Mesothelial cell of epicardium (in vitro differentiated cells): ENCODE results near the gene FTCDNL1. TPM values are rescaled to one million over a fixed set of nuclear protein-coding genes. Genes with fewer than 3 reads are reported as not detected.

Source experiments
- DNase-seq, 2 experiments: peaks; one replicate each; pipeline ENCODE4 v3.0.0; 2021; ENCODE audit warnings: low spot score in 2 of 2; ENCODE audit not compliant: unreplicated experiment in 2 of 2
- H3K27ac Mint-ChIP-seq: 2 replicates; pipeline ENCODE4 v1.8.0; 2021; ENCODE audit warnings: mixed read lengths
- H3K27me3 Mint-ChIP-seq: 2 replicates; pipeline ENCODE4 v1.8.0; 2021; ENCODE audit warnings: low read depth, mixed read lengths
- H3K36me3 Mint-ChIP-seq: 2 replicates; pipeline ENCODE4 v1.8.0; 2021; ENCODE audit warnings: mixed read lengths
- H3K4me1 Mint-ChIP-seq: 2 replicates; pipeline ENCODE4 v1.8.0; 2021; ENCODE audit warnings: mixed read lengths
- H3K4me3 Mint-ChIP-seq: 2 replicates; pipeline ENCODE4 v1.8.0; 2021; ENCODE audit warnings: mild to moderate bottlenecking, moderate library complexity, mixed read lengths
- H3K9me3 Mint-ChIP-seq: 2 replicates; pipeline ENCODE4 v1.8.0; 2021; ENCODE audit warnings: mixed read lengths
- total RNA-seq: library from RNA; stranded (reverse); gene quantifications from 3 replicates; pipeline ENCODE4 v1.2.1, GENCODE V29; 2021
- TF ChIP-seq, protein P1 (sequence below): fragments of 200-600 bp; sonication (generic); IDR thresholded peaks from one replicate; pipeline ENCODE4 v1.5.0; 2021; ENCODE audit warnings: antibody characterized with exemption; ENCODE audit not compliant: unreplicated experiment

Gene FTCDNL1
- total RNA-seq, 1 donor from 2014 or later = 2.1 TPM

DNA sequence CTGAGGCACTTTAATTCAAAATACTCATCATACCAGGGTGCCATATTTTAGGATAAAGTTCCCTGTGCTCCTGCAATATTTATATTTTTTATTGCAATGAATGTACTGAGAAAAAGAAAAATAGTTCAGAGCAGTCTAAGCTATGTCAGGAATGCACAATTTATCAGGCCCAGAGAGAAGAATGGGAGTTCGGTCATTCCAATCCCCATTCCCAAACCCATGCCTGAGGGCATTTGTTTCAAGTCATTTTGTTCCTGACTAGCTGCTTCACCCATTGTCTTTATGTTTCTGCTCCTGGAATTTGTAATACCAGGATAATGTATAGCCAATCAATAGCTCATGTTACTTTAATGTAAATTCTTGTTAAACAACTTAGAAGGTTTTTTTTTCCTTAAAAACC is 24.4 kb upstream of the FTCDNL1 start:
- H3K36me3 Mint-ChIP-seq = peaks cover 6% of the 10 kb centered on the region
- H3K4me3 Mint-ChIP-seq = no peak overlapping the region
- no peak overlapping the region for H3K27ac Mint-ChIP-seq
- H3K4me1 Mint-ChIP-seq = peaks cover 4% of the 10 kb centered on the region
- TF ChIP-seq, protein P1, sequence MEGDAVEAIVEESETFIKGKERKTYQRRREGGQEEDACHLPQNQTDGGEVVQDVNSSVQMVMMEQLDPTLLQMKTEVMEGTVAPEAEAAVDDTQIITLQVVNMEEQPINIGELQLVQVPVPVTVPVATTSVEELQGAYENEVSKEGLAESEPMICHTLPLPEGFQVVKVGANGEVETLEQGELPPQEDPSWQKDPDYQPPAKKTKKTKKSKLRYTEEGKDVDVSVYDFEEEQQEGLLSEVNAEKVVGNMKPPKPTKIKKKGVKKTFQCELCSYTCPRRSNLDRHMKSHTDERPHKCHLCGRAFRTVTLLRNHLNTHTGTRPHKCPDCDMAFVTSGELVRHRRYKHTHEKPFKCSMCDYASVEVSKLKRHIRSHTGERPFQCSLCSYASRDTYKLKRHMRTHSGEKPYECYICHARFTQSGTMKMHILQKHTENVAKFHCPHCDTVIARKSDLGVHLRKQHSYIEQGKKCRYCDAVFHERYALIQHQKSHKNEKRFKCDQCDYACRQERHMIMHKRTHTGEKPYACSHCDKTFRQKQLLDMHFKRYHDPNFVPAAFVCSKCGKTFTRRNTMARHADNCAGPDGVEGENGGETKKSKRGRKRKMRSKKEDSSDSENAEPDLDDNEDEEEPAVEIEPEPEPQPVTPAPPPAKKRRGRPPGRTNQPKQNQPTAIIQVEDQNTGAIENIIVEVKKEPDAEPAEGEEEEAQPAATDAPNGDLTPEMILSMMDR = no peak
- DNase-seq = no peak
- peaks cover 27% of the 10 kb centered on the region for H3K9me3 Mint-ChIP-seq
- H3K27me3 Mint-ChIP-seq = no peaks in the 10 kb centered on the region

DNA sequence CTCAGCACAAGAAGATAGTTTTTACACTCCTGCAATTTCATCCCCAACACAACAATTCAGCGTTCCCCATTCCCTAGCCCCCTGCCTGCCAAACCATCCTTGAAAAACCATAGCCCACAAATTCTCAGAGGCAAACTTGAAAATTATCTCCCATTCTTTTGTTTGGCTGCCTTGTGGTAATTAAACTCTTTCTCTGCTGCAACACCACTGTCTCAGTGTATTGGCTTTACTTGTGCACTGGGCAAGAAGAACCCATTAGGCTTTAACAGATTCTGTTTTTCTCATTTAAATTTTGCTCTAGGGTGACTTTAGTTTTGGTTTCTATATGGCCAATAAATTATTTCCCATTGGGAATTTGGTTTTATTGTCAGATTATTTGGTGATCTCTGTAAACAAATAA is 23.2 kb upstream of the FTCDNL1 start:
- Mint-ChIP-seq H3K27ac (no peak overlapping the region), H3K4me1 (peaks cover 13% of the 10 kb centered on the region), H3K36me3 (peaks cover 6% of the 10 kb centered on the region), H3K9me3 (peaks cover 24% of the 10 kb centered on the region), H3K27me3 (no peaks in the 10 kb centered on the region), H3K4me3 (no peak overlapping the region)
- no peak for DNase-seq
- TF ChIP-seq, protein P1 = no peak

DNA sequence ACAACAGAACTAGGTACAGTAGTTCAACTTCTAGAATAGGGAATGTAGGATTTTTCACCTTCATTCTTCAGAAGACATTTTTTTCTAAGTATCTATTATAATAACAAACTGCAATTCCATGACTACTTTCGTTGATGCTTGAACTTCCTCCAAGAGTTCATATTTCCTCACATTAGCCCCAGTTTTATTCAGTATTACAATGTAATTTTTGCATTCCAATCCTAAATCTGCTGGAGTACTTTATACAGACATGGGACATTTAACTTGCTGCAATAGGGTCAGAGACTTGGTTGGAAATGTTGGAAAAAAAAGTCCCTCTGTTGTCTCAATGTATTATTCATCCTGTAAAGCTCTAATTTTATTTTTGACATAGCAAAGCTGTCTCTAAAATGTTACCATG is 19.6 kb upstream of the FTCDNL1 start:
- no peaks in the 10 kb centered on the region for H3K27me3 Mint-ChIP-seq
- H3K36me3 Mint-ChIP-seq = peaks cover 6% of the 10 kb centered on the region
- TF ChIP-seq, protein P1 = no peak
- H3K9me3 Mint-ChIP-seq = peaks cover 15% of the 10 kb centered on the region
- peaks cover 22% of the 10 kb centered on the region for H3K4me1 Mint-ChIP-seq
- no peak for DNase-seq
- no peak overlapping the region for H3K4me3 Mint-ChIP-seq
- no peak overlapping the region for H3K27ac Mint-ChIP-seq

DNA sequence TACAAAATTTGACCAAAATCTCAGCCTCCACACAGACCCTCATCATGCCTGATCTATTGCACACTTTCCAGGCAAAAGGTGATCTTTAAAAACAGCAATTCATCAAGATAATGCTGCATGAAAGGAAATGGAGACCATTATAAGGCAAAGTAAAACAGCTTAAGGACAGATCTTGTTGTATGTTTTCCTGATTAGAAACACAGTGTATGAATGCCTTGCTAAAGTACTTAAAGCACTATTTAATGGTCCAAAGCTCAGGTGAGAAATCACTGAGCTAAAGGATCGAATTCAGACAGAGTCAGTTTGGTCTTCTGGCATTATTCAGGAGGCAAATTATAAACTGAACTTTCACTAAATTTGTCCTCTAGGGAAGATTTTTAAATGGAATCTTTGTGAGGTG is 18.7 kb upstream of the FTCDNL1 start:
- Mint-ChIP-seq H3K4me1 (peaks cover 22% of the 10 kb centered on the region), H3K36me3 (peaks cover 6% of the 10 kb centered on the region), H3K9me3 (peaks cover 9% of the 10 kb centered on the region), H3K27me3 (no peaks in the 10 kb centered on the region), H3K4me3 (no peak overlapping the region), H3K27ac (no peak overlapping the region)
- TF ChIP-seq, protein P1 = no peak
- no peak for DNase-seq

DNA sequence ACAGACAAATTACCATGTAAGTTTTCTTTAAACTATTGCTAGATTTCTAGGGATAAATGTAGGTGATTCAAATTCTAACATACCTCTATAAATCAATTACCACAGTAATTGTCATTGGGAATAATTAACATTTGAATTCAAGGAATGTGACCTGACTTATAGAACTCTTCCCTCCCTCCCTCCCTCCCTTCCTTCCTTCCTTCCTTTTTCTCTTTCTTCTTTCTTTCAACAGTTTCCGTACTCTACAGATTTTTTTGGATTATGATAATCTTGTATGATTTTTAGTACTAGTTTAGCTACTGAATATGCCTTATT is 18.2 kb upstream of the FTCDNL1 start:
- DNase-seq = no peak
- TF ChIP-seq, protein P1 = no peak
- Mint-ChIP-seq H3K4me3 (no peak overlapping the region), H3K9me3 (peaks cover 5% of the 10 kb centered on the region), H3K4me1 (peaks cover 22% of the 10 kb centered on the region), H3K36me3 (peaks cover 4% of the 10 kb centered on the region), H3K27ac (no peak overlapping the region), H3K27me3 (no peaks in the 10 kb centered on the region)
